Inflammatory macrophage treated with lipopolysaccharide for 4 hours (primary cell): Measurements from ENCODE around the gene GGNBP2.
"Not testable (repeated sequence)": the region's sequence is repeated elsewhere in the genome, so short reads cannot be mapped to it uniquely, and the experiment has no call there.

Source experiments
- DNase-seq: peaks from one replicate; pipeline ENCODE4 v3.0.0-alpha.2; 2020

Gene GGNBP2, protein sequence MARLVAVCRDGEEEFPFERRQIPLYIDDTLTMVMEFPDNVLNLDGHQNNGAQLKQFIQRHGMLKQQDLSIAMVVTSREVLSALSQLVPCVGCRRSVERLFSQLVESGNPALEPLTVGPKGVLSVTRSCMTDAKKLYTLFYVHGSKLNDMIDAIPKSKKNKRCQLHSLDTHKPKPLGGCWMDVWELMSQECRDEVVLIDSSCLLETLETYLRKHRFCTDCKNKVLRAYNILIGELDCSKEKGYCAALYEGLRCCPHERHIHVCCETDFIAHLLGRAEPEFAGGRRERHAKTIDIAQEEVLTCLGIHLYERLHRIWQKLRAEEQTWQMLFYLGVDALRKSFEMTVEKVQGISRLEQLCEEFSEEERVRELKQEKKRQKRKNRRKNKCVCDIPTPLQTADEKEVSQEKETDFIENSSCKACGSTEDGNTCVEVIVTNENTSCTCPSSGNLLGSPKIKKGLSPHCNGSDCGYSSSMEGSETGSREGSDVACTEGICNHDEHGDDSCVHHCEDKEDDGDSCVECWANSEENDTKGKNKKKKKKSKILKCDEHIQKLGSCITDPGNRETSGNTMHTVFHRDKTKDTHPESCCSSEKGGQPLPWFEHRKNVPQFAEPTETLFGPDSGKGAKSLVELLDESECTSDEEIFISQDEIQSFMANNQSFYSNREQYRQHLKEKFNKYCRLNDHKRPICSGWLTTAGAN

GRCh38 chr17:36544307-36545076, at the start of gene GGNBP2:
TSS of gene GGNBP2 (plus strand) at chr17:36544919. CDS start at chr17:36545725, 806 bp downstream.
- peak; percentile 95 for DNase-seq

DNA sequence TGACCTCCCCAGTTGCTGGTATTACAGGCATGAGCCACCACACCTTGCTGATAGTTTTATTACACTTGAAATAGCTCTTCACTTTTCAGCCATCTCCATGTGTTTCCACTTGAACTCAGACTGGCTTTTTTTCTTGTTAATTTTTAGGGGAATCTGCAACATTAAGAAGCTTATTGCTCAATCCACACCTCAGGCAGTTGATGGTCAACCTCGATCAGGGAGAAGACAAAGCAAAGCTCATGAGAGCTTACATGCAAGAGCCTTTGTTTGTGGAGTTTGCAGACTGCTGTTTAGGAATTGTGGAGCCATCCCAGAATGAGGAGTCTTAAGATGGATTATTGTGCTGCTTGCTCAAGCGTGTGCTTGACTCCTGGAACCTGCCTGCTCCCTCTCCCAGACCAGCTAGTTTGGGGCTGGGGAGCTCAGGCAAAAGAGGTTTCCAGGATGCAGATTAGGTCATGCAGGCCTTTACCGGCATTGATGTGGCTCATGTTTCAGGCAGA, 49.6 kb upstream of the GGNBP2 start:
- no peak for DNase-seq

GRCh38 chr17:36496018-36496789, 48.5 kb upstream of the GGNBP2 start:
- DNase-seq, result no peak

GRCh38 chr17:36498155-36498554, 46.6 kb upstream of the GGNBP2 start:
- no peak for DNase-seq

DNA sequence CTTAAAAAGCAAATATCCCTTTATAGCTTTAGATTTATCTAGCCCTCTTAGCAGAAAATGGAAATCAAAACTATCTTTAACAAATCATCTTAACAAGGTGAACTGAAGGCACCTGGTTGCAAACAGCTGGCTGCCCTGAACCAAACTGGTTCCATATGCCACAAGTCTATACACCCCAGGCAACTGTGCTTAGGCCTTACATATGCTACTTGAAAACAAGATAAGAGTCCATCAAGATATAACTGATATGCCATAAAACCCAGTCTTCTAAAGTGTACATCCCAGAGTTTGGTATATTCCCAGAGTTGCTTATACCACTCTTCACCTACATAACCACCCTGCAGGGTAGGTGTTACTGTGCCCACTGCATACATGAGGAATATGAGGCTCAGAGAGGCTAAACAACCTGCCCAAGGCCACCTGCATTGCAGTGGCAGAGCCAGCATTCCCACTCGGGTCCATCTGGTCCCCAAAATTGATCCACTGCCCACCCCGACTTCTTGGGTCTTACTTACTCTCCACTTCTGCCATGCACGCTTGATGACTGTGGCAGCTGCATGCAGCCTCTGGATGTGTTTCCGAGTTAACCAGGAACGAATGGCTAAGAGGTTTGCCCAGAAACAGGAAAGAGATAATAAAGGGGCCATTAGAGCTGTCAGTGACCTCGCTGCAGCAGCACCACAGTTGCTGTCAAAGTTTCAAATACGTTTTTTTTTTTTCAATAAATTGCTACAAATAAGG, 46.0 kb upstream of the GGNBP2 start:
- no peak for DNase-seq

GRCh38 chr17:36500745-36501225, 43.9 kb upstream of the GGNBP2 start:
- DNase-seq, result no peak

DNA sequence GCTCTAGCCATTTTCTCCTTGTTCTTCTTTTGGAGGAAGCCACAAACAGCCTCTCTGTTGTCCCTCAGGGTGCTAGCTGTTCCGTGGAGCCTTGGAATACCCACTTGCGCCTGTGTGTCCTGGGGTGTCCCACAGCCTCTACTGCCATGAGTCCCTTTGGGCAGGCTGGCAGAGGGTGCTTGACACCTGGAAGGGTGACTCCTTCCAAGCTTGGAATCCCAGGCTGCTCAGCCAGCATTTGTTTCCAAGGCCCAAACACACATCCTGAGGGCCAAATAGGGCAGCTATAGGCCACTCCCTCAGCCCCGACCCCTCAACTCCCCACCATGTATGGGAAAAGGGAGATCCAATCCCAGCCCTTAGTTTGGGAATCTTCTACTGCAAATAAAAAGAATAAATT, 43.4 kb upstream of the GGNBP2 start:
- no peak for DNase-seq

GRCh38 chr17:36501963-36502362, 42.8 kb upstream of the GGNBP2 start:
- DNase-seq, result no peak

DNA sequence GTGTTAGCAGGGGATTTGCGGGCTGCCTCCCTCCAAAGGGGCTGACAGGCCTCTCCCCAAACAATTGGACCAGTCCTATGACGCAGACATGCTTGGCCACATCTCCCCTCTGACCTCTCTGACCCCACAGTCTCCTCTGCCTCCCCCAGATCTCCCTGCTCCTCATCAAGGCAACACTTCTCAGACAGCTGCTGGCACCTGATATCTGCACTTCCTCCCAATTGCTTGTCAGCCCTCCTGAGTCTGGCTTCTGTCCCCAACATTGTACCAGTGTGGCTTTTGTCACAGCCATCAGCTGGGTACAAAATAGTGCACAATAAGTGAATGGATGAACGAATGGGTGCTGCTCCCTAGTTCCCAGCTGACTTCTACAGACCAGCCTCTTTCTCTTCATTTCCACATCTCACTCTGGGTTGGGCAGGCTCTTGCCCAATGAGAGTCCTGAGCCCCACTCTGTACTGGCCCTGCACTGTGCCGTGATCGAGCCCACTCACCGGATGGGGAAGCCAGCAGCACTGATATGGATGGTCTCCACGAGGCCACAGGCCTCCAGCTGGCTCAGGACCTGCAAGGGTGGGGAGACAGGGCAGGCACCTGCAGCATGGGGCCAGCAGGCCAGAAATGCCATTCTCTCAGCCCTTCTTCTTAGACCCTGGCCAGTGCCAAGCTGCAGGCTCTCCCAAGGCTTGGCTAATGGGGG, 41.1 kb upstream of the GGNBP2 start:
- no peak for DNase-seq

DNA sequence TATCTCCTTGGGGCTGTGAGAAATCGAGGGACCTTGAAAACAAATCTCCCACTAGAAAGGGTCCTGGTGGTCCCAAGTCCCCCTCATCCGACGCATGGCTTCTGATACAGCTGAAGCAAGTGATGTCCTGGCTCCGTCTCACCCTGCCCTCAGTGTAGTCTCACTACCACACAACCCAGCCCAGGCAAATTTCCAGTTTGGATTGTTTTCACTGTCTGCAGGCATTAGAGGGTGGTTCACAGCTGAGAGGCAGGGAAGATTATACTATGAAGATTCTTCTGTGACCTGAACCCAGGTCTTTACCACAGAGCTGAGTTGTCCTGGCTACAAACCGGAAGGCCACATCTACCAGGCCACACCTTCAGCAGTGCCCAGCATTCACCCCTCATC, 40.6 kb upstream of the GGNBP2 start:
- no peak for DNase-seq

DNA sequence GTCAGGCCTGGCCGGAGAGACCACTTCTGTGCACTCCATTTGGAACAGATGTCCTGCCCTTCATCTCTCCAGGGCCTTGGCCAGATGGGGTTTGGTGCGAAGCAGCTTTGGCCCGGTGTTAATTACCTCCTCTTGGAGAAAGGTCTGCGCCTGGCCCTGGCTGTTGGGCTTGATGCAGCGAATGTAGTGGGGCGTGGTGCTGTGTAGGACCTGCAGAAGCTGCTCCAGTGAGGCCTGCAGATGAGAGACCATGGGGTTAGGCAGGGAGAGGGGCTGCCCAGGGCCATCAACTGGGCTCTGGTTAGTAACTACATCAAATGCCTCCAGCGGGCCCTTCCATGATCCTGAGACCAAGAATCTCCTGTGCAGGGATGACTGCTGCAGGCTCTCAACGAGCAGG, 39.5 kb upstream of the GGNBP2 start:
- DNase-seq, result no peak

DNA sequence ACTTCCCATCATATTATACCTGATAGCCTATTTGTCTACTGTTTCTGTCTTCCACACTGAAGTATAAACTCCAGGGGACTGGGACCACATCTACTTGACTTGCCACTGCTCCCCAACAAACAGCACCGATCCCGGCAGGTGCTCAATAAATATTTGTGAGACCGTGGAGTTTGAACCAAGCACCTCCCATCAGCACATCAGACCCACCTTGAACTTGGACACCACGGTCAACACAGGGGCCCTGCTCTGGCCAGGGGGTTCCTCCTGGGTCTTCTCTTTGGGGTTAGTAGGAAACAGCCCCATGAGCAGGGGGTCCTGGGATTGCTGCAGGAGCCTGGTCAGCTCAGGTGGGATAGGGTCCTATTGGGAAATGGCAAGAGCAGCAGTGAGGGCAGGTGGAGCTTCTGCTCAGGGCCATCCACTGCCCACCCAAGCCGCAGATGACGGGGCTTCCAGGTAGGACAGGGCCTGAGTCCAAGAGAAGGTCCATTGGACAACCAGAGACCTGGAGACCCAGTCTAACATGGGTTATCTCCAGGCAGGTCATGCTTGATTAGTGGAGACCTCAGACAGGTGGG, 38.4 kb upstream of the GGNBP2 start:
- DNase-seq, result no peak

- no peak for DNase-seq
Observed at GRCh38 chr17:36506831-36507230, 37.9 kb upstream of the GGNBP2 start.

DNA sequence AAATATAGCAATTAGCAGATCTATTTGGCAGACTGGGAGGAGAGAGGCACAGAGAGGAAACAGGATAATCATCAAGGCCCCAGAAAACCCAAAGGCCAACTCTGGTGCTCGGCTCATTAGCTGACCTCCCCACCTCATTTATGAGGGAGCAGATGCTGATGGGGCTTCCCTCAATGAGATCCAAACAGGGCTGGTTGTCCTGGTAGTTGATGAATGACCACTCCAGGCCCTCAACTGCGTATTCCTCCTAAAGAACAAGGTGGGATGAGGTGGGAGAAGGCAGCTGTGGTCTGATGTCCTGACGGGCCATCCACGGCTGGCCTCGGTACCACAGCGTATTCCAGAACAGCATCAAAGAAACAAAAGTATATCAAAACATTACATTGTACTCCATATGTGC, 37.5 kb upstream of the GGNBP2 start:
- no peak for DNase-seq

- DNase-seq, result not testable (repeated sequence)
Observed at GRCh38 chr17:36508439-36508838, 36.3 kb upstream of the GGNBP2 start.

DNA sequence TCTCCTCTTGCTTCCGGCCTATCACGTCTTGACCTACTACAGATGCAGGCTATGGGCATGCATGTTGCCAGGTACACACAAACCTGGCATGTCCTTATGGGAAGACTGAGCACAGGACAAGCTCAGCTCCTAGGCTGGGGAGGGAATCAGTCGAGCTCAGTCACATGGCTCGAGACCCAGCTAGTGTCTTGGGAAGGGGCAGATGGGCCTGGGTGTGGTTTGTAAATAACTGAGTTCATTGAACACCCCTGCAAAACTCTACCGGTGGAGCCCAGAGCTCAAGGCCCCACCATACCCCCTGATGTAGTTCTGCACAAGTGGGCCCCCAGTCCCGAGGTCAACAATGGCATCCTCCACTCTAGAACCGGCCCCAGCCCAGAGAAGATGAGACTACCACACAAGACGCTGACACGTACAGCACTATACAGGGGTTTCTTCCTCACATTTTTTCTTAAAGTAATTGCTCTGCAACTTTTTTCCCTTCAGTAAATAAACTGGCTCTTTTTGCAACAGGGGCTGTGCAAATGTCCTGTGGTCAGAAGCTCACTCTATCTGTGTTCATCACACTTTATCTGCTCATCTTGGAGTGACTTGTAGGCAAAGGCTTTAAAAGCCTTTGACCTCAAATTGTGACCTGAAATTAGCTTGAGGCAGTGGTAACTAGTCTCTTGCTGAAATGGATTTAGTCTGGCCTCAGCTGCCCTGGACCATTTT, 35.3 kb upstream of the GGNBP2 start:
- no peak for DNase-seq

DNA sequence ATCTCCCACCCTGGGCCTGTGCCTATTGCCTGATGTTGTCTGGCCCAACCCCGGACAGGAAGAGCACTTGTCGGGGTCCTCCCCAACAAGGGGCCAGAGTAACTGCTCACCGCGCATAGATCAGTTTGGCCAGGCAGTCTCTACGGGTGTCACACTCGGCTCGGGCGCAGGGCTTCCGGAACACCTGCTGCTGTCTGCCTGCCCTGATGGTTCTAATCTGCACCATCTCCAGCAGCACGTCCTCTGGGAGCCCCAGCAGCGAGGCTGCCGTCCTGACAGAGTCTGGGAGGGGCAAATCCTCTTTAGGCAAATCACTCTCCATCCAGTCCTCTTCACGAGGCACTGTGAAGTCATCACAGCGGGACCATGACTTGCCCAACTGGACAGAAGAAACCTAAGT, 34.1 kb upstream of the GGNBP2 start:
- no peak for DNase-seq

GRCh38 chr17:36511216-36511615, 33.5 kb upstream of the GGNBP2 start:
- DNase-seq, result no peak

GRCh38 chr17:36512641-36513040, 32.1 kb upstream of the GGNBP2 start:
- no peak for DNase-seq

GRCh38 chr17:36514856-36515255, 29.9 kb upstream of the GGNBP2 start:
- DNase-seq, result no peak
